H9 (cell line): ENCODE data around the gene SLC35E3. TPM values are rescaled to one million over a fixed set of nuclear protein-coding genes. Genes with fewer than 3 reads are reported as not detected.

Experiments used
- DNase-seq: peaks from one replicate; pipeline ENCODE4 v3.0.0-alpha.2; 2017
- H2AFZ ChIP-seq: one replicate; pipeline ENCODE4 v1.6.1; 2013; ENCODE audit warnings: mild to moderate bottlenecking, low read length, control low read depth, moderate library complexity
- H2AK5ac ChIP-seq: 2 replicates; pipeline ENCODE4 v1.6.1; 2013; ENCODE audit warnings: low read length, control low read depth, mixed read lengths; ENCODE audit not compliant: insufficient read length
- H2BK120ac ChIP-seq: one replicate; pipeline ENCODE4 v1.6.1; 2013; ENCODE audit warnings: low read depth, mild to moderate bottlenecking, low read length, control low read depth, inconsistent platforms; ENCODE audit not compliant: poor library complexity, severe bottlenecking
- H2BK12ac ChIP-seq: 2 replicates; pipeline ENCODE4 v1.6.1; 2013; ENCODE audit warnings: low read length, control low read depth, mixed read lengths, low read depth; ENCODE audit not compliant: insufficient read length
- H2BK15ac ChIP-seq: 2 replicates; pipeline ENCODE4 v1.6.1; 2013; ENCODE audit warnings: low read depth, low read length, control low read depth
- H2BK20ac ChIP-seq: one replicate; pipeline ENCODE4 v1.6.1; 2013; ENCODE audit warnings: low read depth, mild to moderate bottlenecking, low read length, control low read depth, inconsistent platforms; ENCODE audit not compliant: poor library complexity, severe bottlenecking
- H2BK5ac ChIP-seq: 2 replicates; pipeline ENCODE4 v1.6.1; 2013; ENCODE audit warnings: low read length, control low read depth, mixed read lengths; ENCODE audit not compliant: insufficient read length
- H3K14ac ChIP-seq: 2 replicates; pipeline ENCODE4 v1.6.1; 2013; ENCODE audit warnings: low read length, control low read depth; ENCODE audit not compliant: insufficient read depth
- H3K18ac ChIP-seq: 2 replicates; pipeline ENCODE4 v1.6.1; 2013; ENCODE audit warnings: low read depth, mild to moderate bottlenecking, mixed read lengths, low read length, control low read depth; ENCODE audit not compliant: insufficient read length
- H3K23ac ChIP-seq: 2 replicates; pipeline ENCODE4 v1.6.1; 2013; ENCODE audit warnings: low read length, control low read depth, mixed read lengths, low read depth; ENCODE audit not compliant: insufficient read length
- H3K23me2 ChIP-seq: 2 replicates; pipeline ENCODE4 v1.6.1; 2013; ENCODE audit warnings: low read depth, mild to moderate bottlenecking, mixed read lengths, low read length, control low read depth; ENCODE audit not compliant: insufficient read length, poor library complexity, severe bottlenecking
- H3K27ac ChIP-seq: 2 replicates; pipeline ENCODE4 v1.5.1; 2013; ENCODE audit warnings: low read length, control low read depth, mixed read lengths, low read depth; ENCODE audit not compliant: insufficient read length
- H3K27me3 ChIP-seq: 2 replicates; pipeline ENCODE4 v1.6.1; 2013; ENCODE audit warnings: low read length, control low read depth, inconsistent platforms; ENCODE audit not compliant: insufficient read depth
- H3K4ac ChIP-seq: 2 replicates; pipeline ENCODE4 v1.6.1; 2013; ENCODE audit warnings: low read depth, mild to moderate bottlenecking, control low read depth, inconsistent platforms, low read length, moderate library complexity
- H3K4me1 ChIP-seq: 2 replicates; pipeline ENCODE4 v1.6.1; 2013; ENCODE audit warnings: low read length, control low read depth, inconsistent platforms; ENCODE audit not compliant: insufficient read depth
- H3K4me2 ChIP-seq: 2 replicates; pipeline ENCODE4 v1.6.1; 2013; ENCODE audit warnings: low read length, control low read depth, mixed read lengths; ENCODE audit not compliant: insufficient read length, insufficient read depth
- H3K56ac ChIP-seq: 2 replicates; pipeline ENCODE4 v1.6.1; 2013; ENCODE audit warnings: low read depth, mild to moderate bottlenecking, mixed read lengths, low read length, control low read depth; ENCODE audit not compliant: insufficient read length
- H3K79me1 ChIP-seq: 2 replicates; pipeline ENCODE4 v1.6.1; 2013; ENCODE audit warnings: low read depth, mild to moderate bottlenecking, moderate library complexity, low read length, control low read depth, inconsistent platforms; ENCODE audit not compliant: insufficient read depth, poor library complexity, severe bottlenecking
- H3K79me2 ChIP-seq: 2 replicates; pipeline ENCODE4 v1.6.1; 2013; ENCODE audit warnings: low read length, control low read depth, inconsistent platforms; ENCODE audit not compliant: insufficient read depth
- H3K9ac ChIP-seq: 2 replicates; pipeline ENCODE4 v1.6.1; 2013; ENCODE audit warnings: low read length, control low read depth, mixed read lengths; ENCODE audit not compliant: insufficient read length; ENCODE audit errors: extremely low read depth
- H3K9me3 ChIP-seq: one replicate; pipeline ENCODE4 v1.6.1; 2013; ENCODE audit warnings: low read depth, low read length, inconsistent platforms; ENCODE audit not compliant: control insufficient read depth
- H3T11ph ChIP-seq: one replicate; pipeline ENCODE4 v1.6.1; 2013; ENCODE audit warnings: mild to moderate bottlenecking, low read length, control low read depth, inconsistent platforms
- H4K20me1 ChIP-seq: one replicate; pipeline ENCODE4 v1.6.1; 2013; ENCODE audit not compliant: control insufficient read depth, insufficient read length, insufficient read depth
- H4K5ac ChIP-seq: 2 replicates; pipeline ENCODE4 v1.6.1; 2013; ENCODE audit warnings: low read depth, mild to moderate bottlenecking, mixed read lengths, low read length, control low read depth; ENCODE audit not compliant: insufficient read length
- H4K8ac ChIP-seq: replicated peaks from 2 replicates; pipeline ENCODE4 v1.6.1; 2013; ENCODE audit warnings: low read length, control low read depth, mixed read lengths, low read depth; ENCODE audit not compliant: insufficient read length
- H4K91ac ChIP-seq: 2 replicates; pipeline ENCODE4 v1.6.1; 2013; ENCODE audit warnings: low read depth, mild to moderate bottlenecking, moderate library complexity, mixed read lengths, low read length, control low read depth; ENCODE audit not compliant: insufficient read length
- H3K27ac Mint-ChIP-seq, 3 experiments: 2 replicates in 2 of 3; 3 replicates in 1 of 3; pipeline ENCODE4 v1.8.0; 2020 to 2021; ENCODE audit warnings: mixed read lengths in 3 of 3, mild to moderate bottlenecking in 1 of 3, moderate library complexity in 1 of 3
- H3K27me3 Mint-ChIP-seq: 2 replicates; pipeline ENCODE4 v1.8.0; 2021; ENCODE audit warnings: low read depth, mild to moderate bottlenecking, moderate library complexity, mixed read lengths
- H3K36me3 Mint-ChIP-seq, 3 experiments: 2 replicates in 2 of 3; 3 replicates in 1 of 3; pipeline ENCODE4 v1.8.0; 2020 to 2021; ENCODE audit warnings: low read depth in 3 of 3, mixed read lengths in 3 of 3; ENCODE audit not compliant: insufficient read depth in 1 of 3
- H3K4me1 Mint-ChIP-seq, 2 experiments: 2 replicates each; pipeline ENCODE4 v1.8.0; 2020; ENCODE audit warnings: mixed read lengths in 2 of 2
- H3K4me3 Mint-ChIP-seq, 2 experiments: 2 replicates in 1 of 2; 3 replicates in 1 of 2; pipeline ENCODE4 v1.8.0; 2020 to 2021; ENCODE audit warnings: mild to moderate bottlenecking in 2 of 2, mixed read lengths in 2 of 2, moderate library complexity in 1 of 2
- H3K9me3 Mint-ChIP-seq, 2 experiments: 2 replicates in 1 of 2; 3 replicates in 1 of 2; pipeline ENCODE4 v1.8.0; 2020; ENCODE audit warnings: mild to moderate bottlenecking in 2 of 2, mixed read lengths in 2 of 2, moderate library complexity in 1 of 2
- WGBS: extraction: QIAGEN DNeasy Blood & Tissue Kit; methylation state at CpG from one replicate; pipeline ENCODE4 v1.1.7; 2013; ENCODE audit warnings: missing lambda C conversion rate, low lambda C conversion rate, mixed read lengths; ENCODE audit not compliant: insufficient read length; ENCODE audit errors: extremely low coverage; 5-methylcytosine and 5-hydroxymethylcytosine counted together
- total RNA-seq: library from RNA; stranded (reverse); gene quantifications from 2 replicates; pipeline ENCODE4 v1.2.1, GENCODE V29; 2021
- TF ChIP-seq, protein P1 (sequence below): fragments of 200-600 bp; sonication (generic); conservative IDR thresholded peaks from 3 replicates; pipeline ENCODE4 v1.8.0; 2021; ENCODE audit warnings: antibody characterized with exemption, mild to moderate bottlenecking

SLC35E3 gene
- total RNA-seq, 1 experiment from 2014 or later = 17.9 TPM

DNA sequence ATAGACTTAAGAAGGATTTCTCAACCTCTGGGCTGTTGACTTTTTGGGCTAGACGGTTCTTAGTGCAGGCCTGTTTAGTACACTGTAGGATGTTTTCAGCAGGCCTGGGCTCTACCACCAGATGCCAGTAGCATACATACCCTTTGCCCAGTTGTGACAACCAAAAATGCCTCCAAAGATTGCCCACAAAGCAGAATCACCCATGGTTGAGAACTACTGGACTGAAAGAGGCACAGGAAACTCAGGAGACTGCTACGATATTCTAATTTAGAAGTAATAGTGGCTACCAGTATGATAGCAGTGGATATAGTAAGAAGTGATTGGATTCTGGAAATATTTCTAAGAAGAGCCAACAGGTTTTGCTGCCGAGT lies 15.5 kb downstream of the SLC35E3 start:
- Histone ChIP-seq H3K79me2 (no peaks in the 10 kb centered on the region), H3K9ac (no peak overlapping the region), H4K91ac (no peak overlapping the region), H3K4me2 (no peak overlapping the region), H3K18ac (no peak overlapping the region), H4K8ac (no peak overlapping the region), H2BK120ac (no peak overlapping the region), H3K9me3 (no peaks in the 10 kb centered on the region), H3K79me1 (no peaks in the 10 kb centered on the region), H3K14ac (no peak overlapping the region), H3K27me3 (no peaks in the 10 kb centered on the region), H3K27ac (no peak overlapping the region), H2BK5ac (no peak overlapping the region), H2AFZ (no peak overlapping the region), H3K4ac (no peak overlapping the region), H2BK20ac (no peak overlapping the region), H4K5ac (no peak overlapping the region), H3K23me2 (no peaks in the 10 kb centered on the region), H2BK12ac (no peak overlapping the region), H2BK15ac (no peak overlapping the region), H4K20me1 (no peaks in the 10 kb centered on the region), H2AK5ac (no peak overlapping the region), H3T11ph (no peak overlapping the region), H3K56ac (no peak overlapping the region), H3K23ac (no peak overlapping the region), H3K4me1 (no peaks in the 10 kb centered on the region)
- H3K27ac Mint-ChIP-seq = peak overlapping the region in 1 of 3 experiments; percentile 68; a peak in 3 of 7 replicates
- TF ChIP-seq, protein P1, sequence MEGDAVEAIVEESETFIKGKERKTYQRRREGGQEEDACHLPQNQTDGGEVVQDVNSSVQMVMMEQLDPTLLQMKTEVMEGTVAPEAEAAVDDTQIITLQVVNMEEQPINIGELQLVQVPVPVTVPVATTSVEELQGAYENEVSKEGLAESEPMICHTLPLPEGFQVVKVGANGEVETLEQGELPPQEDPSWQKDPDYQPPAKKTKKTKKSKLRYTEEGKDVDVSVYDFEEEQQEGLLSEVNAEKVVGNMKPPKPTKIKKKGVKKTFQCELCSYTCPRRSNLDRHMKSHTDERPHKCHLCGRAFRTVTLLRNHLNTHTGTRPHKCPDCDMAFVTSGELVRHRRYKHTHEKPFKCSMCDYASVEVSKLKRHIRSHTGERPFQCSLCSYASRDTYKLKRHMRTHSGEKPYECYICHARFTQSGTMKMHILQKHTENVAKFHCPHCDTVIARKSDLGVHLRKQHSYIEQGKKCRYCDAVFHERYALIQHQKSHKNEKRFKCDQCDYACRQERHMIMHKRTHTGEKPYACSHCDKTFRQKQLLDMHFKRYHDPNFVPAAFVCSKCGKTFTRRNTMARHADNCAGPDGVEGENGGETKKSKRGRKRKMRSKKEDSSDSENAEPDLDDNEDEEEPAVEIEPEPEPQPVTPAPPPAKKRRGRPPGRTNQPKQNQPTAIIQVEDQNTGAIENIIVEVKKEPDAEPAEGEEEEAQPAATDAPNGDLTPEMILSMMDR = no peak
- WGBS = no CpG with 5 or more reads among the region's 3 CpGs
- peaks cover 7 to 62% (median 57%) of the 10 kb centered on the region in 3 experiments; a peak in 6 of 7 replicates for H3K36me3 Mint-ChIP-seq
- no peaks in the 10 kb centered on the region for H3K9me3 Mint-ChIP-seq
- H3K4me1 Mint-ChIP-seq = peaks cover 3 to 5% of the 10 kb centered on the region in 2 experiments; a peak in 3 of 4 replicates
- H3K4me3 Mint-ChIP-seq = no peak overlapping the region
- no peaks in the 10 kb centered on the region; the same call in 1 of the 2 replicates for H3K27me3 Mint-ChIP-seq
- DNase-seq = no peak
